Gastroesophageal sphincter (tissue), 3 donors: ENCODE measurements around the gene PCGF2.

Experiments used
- CTCF ChIP-seq, 4 experiments: fragments of 200-600 bp in 2 of 4; fragments of 450-650 bp in 2 of 4; sonication (generic) in 1 of 4; IDR thresholded peaks; one replicate each; pipeline ENCODE4 v1.5.1; 2017 to 2019; ENCODE audit warnings: antibody characterized with exemption in 4 of 4, mild to moderate bottlenecking in 2 of 4, moderate library complexity in 2 of 4
- EP300 ChIP-seq: sonication (generic); formaldehyde crosslinking; IDR thresholded peaks from one replicate; pipeline ENCODE4 v1.6.1; 2017; ENCODE audit warnings: antibody characterized with exemption, mild to moderate bottlenecking
- POLR2A ChIP-seq, 2 donors: fragments of 450-650 bp; IDR thresholded peaks; one replicate each; pipeline ENCODE4 v1.6.1; 2017; ENCODE audit warnings: antibody characterized with exemption in 2 of 2, mild to moderate bottlenecking in 2 of 2, moderate library complexity in 1 of 2
- POLR2AphosphoS5 ChIP-seq: sonication (generic); formaldehyde crosslinking; IDR thresholded peaks from one replicate; pipeline ENCODE4 v1.6.1; 2017; ENCODE audit warnings: antibody characterized with exemption

- no peak for TF ChIP-seq CTCF (IDR thresholded peaks at IDR 0.05)
- TF ChIP-seq EP300, result no peak
- TF ChIP-seq POLR2A (IDR thresholded peaks at IDR 0.05), result no peak
- no peak for TF ChIP-seq POLR2AphosphoS5
Observed at GRCh38 chr17:38720941-38721340, 27.2 kb downstream of the PCGF2 start.
